Activated CD4-positive, alpha-beta T cell treated with anti-CD3 and anti-CD28 coated beads for 24 hours (primary cell): Measurements from ENCODE around the gene DENND1B.

Experiments
- DNase-seq, 2 donors: peaks; one replicate each; pipeline ENCODE4 v3.0.0-alpha.2; 2020; ENCODE audit warnings: low read depth in 2 of 2

The DENND1B gene

GRCh38 chr1:197467881-197468280 is 307.4 kb downstream of the DENND1B start:
- no peak for DNase-seq

- no peak for DNase-seq
Measured at GRCh38 chr1:197466813-197467212, 308.5 kb downstream of the DENND1B start.

- no peak for DNase-seq
Measured at GRCh38 chr1:197465528-197466327, 309.6 kb downstream of the DENND1B start.

- DNase-seq: no peak
Measured at GRCh38 chr1:197464044-197464443, 311.2 kb downstream of the DENND1B start.

- DNase-seq: no peak
Measured at GRCh38 chr1:197463142-197463541, 312.1 kb downstream of the DENND1B start.

GRCh38 chr1:197462539-197462938 is 312.7 kb downstream of the DENND1B start:
- no peak for DNase-seq
